GM10248 (cell line): Measurements from ENCODE around the gene RABGEF1.
"Not testable (repeated sequence)": the region's sequence is repeated elsewhere in the genome, so short reads cannot be mapped to it uniquely, and the experiment has no call there.

ENCODE experiments used
- CTCF ChIA-PET: fragments of 300-600 bp; sonication (Branson Sonifier 250); formaldehyde crosslinking; extraction: SDS; loops from one replicate; lab custom pipeline; 2021; ENCODE audit warnings: antibody characterized with exemption; lab: Yijun Ruan, JAX
- POLR2A ChIA-PET: fragments of 350-650 bp; sonication (Branson Sonifier 250); formaldehyde crosslinking; extraction: SDS; loops from one replicate; lab custom pipeline; 2020; ENCODE audit warnings: antibody characterized with exemption; lab: Yijun Ruan, JAX
- DNase-seq: peaks from one replicate; pipeline ENCODE4 v3.0.0; 2012; ENCODE audit errors: extremely low spot score
- TF ChIP-seq, protein P1 (sequence below): IDR thresholded peaks from 2 replicates; pipeline ENCODE4 v1.5.1; 2012; ENCODE audit warnings: mild to moderate bottlenecking, low read depth; ENCODE audit errors: extremely low read depth, missing control alignments, control extremely low read depth

The RABGEF1 gene

GRCh38 chr7:66824041-66824440 is 83.5 kb downstream of the RABGEF1 start:
- TF ChIP-seq, protein P1, sequence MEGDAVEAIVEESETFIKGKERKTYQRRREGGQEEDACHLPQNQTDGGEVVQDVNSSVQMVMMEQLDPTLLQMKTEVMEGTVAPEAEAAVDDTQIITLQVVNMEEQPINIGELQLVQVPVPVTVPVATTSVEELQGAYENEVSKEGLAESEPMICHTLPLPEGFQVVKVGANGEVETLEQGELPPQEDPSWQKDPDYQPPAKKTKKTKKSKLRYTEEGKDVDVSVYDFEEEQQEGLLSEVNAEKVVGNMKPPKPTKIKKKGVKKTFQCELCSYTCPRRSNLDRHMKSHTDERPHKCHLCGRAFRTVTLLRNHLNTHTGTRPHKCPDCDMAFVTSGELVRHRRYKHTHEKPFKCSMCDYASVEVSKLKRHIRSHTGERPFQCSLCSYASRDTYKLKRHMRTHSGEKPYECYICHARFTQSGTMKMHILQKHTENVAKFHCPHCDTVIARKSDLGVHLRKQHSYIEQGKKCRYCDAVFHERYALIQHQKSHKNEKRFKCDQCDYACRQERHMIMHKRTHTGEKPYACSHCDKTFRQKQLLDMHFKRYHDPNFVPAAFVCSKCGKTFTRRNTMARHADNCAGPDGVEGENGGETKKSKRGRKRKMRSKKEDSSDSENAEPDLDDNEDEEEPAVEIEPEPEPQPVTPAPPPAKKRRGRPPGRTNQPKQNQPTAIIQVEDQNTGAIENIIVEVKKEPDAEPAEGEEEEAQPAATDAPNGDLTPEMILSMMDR = no peak
- no peak for DNase-seq
- ChIA-PET POLR2A (no interaction called here), CTCF (interaction anchor here (1.1 to 1.5 kb wide), 2 partner anchors 26 to 69 kb away, joined by 3 read pairs; no protein-coding TSS in a partner anchor)

GRCh38 chr7:66825538-66825937 is 85.0 kb downstream of the RABGEF1 start:
- TF ChIP-seq, protein P1 = peak; percentile 23
- CTCF ChIA-PET = interaction anchor here (1.8 kb wide), 1 partner anchor 9 kb away, joined by 8 read pairs; no protein-coding TSS in a partner anchor
- POLR2A ChIA-PET, DNase-seq: not testable (repeated sequence)

DNA sequence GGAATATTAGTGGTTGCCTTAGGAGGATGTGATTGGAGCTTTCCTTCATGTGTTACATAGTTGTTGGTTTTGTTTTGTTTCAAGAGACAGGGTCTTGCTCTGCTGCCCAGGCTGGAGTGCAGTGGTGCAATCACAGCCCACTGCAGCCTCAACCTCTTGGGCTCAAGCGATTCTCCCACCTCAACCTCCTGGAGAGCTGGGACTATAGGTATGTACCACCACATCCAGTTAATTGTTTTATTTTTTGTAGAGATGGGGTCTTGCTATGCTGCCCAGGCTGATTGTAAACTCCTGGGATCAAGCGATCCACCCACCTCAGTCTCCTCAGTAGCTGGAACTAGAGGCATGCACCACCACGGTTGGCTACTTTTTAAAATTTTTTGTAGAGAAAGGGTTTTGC is 86.1 kb downstream of the RABGEF1 start:
- ChIA-PET CTCF (interaction anchor here (0.8 to 1.0 kb wide), 2 partner anchors 15 to 33 kb away, joined by 3 read pairs; no protein-coding TSS in a partner anchor), POLR2A (no interaction called here)
- TF ChIP-seq, protein P1 = no peak
- DNase-seq = no peak

DNA sequence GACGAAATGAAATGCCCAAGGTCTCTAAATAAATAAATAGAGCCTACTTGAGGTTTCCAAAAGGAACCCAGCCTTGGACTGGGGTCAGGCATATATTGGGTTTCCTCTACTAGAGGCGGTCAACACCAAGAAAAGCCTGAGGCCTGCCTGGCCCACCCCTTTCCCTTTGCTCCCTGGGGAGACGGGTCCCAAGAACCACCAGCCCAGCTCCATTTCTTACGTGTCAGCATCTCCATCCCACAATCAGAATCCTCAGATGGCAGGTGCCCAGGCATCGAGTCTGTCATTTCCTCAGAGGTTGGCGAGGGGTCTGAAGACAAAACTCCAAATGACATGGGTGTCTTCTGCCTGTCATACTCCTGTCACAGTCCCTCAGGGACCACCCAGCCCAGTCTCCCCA is 90.4 kb downstream of the RABGEF1 start:
- CTCF ChIA-PET, DNase-seq, POLR2A ChIA-PET: not testable (repeated sequence)

DNA sequence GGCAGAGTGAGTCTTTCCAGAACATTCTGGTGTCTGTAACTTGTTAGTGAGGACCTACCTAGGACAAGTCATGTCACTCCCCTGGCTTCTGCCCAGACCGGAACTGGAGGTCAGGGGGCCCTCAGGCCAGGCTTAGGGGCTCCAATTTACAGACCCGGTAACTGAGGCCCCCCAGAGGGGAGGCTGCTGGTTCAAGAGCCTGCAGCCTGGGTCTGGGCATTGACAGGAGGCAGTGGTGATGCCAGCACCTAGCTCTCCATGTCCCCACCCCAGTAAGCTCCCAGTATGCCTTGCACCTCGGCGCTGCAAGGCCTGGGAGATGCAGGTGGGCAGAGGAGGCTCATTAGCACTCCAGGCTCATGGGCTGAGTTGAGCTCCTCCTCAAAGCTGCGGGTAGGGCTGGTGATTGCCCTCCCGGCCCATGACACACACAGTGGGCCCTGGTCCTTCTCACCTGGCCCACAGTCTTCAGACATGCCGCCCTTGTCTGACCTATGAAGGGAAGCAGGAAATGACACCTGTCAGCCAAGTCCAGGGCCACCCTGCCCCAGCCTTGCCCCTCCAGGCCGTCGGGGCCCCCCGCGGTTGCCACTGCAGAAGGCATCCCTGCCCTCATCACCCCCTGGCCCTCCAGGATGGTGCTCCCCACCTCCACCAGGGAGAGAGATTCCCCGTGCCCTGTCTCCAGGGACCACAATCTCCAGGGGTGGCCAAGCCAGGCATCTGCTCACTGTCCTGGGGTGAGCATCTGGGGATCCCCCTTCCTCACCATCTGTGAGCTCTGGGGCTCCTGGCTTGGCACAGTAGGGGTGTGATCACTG is 92.2 kb downstream of the RABGEF1 start:
- no peak for DNase-seq
- ChIA-PET POLR2A (no interaction called here), CTCF (no interaction called here)
- TF ChIP-seq, protein P1 = no peak

GRCh38 chr7:66837007-66837406 is 96.5 kb downstream of the RABGEF1 start:
- TF ChIP-seq, protein P1 = no peak
- DNase-seq = no peak
- POLR2A ChIA-PET = no interaction called here
- CTCF ChIA-PET = no interaction called here

DNA sequence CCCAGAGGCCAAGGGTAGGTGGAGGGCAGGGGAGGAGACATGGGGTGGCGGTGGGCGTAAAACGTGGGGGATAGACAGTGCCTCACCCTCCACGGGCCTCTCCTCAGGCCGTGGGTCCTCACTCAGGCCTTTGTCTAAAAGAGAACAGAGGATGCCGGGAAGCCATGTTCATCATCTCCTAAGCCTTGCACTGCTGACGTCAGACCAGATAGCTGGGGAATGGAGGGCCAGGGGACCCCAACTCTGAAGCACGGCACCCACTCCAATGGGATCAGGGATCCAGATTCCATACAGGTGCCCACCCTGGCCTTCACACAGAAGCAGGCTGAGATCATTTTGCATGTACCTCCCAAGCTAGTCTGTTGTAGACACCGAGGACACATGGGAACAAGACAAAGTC is 97.1 kb downstream of the RABGEF1 start:
- TF ChIP-seq, protein P1 = no peak
- CTCF ChIA-PET = no interaction called here

More for the DNA sequence above, 97.1 kb downstream of the RABGEF1 start:
- POLR2A ChIA-PET = no interaction called here
- no peak for DNase-seq
